GM21367 (cell line): ENCODE results near the gene LPAR3.
A peak's percentile ranks its signal among the peaks of the same experiment; 100 is the strongest.

Source experiments
- ATAC-seq: cut with Tn5 transposase; IDR thresholded peaks from one replicate; pipeline ENCODE4 v1.9.1; 2021; ENCODE audit not compliant: unreplicated experiment

Gene LPAR3

GRCh38 chr1:84859866-84860265 is 33.1 kb downstream of the LPAR3 start:
- ATAC-seq: no peak

GRCh38 chr1:84857906-84858305 is 35.1 kb downstream of the LPAR3 start:
- no peak for ATAC-seq

DNA sequence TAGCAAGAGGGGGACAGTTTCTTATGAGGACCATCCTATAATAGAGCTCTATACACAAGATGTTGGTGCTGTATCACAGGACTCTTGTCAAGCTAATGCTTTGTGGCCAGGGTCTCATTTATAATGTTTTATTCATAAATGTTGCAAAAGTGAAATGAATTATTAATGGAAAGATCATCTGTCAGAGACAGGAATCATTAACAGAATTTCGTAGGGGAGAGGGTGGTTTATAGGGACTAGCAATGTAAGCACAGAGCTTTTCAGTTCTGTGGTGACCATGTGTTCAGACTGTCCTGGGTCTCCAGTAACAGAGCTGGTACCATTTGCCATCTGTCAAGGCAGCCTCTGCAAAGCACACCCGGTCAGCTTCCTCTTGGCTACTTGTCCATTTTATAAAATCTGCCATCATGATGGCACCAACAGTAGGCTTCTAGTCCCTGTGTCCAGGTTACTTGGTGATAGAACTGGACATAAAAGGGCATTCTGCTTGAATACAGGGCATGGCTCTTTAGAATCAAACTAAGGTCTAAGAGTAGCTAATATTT is 36.2 kb downstream of the LPAR3 start:
- ATAC-seq: no peak

DNA sequence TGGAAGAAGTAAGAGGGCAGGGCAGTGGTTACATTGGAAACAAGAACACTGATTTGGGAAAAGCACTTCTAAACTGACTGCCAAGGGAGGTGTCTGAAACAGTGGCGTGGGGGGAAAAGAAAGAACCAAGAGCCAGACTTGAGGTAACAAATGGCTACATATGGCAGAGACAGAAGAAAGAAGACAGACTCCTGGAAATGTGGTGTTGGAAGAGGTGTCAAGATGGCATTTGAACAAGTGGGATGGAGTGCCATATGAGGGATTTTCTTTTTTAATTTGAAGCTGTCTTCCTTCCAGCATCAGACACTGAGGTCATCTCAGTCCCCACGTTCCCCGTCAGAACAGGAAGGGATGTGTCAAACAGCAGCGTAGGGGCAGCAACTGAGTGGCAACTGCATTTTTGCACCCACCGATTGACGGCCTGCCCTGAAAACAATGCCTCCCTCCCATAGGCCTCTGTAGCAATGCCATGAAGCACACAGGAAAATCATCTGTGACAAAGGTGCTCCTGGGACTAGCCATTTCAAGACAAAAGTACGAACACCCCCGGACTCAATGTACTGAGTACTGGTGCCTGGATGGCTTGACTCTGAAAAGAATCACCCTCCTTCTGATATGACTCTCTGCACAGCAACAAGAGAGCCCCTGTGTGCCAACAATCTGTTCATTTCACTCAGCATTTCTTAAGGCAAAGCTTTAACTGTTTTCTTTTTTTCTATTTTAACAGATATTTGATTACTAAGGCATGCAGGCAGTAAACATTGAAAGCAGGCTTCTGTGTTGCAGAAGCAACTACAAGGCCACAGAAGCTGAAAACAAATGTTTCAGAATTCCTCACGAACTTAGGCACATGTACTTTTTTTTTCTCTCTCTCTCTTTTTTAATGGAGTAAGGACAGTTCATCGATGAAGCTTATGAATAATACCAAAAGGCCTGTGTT is 37.0 kb downstream of the LPAR3 start:
- ATAC-seq: no peak

DNA sequence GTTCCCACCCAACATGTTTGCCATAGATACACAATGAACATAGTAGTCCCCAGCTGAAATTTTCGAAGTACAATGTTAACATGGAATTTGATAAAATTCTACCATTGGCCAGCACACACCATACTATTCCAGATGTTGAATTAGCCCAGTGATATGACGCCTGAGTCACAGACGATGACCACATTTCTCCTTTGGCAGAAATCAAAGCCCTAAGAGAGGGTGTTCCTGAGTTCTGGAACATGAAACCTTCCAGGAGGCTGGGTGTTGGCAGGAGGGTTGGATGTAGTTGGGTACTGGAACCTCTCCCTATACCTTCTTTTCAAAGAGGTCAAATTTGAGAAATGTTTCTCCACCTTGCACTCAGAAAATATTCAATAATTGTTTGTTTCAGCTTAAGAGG is 37.8 kb downstream of the LPAR3 start:
- ATAC-seq: no peak

- peak; percentile 96 for ATAC-seq
These were observed 39.0 kb downstream of the LPAR3 start for GRCh38 chr1:84853741-84854721.

DNA sequence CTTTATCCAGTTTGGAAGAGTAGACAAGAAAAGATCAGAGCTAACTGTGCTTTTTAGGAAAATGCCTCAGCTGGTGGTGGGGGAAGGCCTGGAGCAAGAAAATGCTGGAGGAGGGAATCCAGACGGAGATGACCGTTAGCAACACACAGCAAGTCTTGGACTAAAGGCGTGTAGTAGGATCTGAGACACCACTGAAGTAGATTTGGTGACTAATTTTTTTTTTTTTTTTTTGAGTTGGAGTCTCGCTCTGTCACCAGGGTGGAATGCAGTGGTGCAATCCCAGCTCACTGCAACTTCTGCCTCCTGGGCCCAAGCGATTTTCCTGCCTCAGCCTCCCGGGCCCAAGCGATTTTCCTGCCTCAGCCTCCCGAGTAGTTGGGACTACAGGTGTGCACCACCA is 41.2 kb downstream of the LPAR3 start:
- no peak for ATAC-seq

GRCh38 chr1:84849357-84849975 is 43.5 kb downstream of the LPAR3 start:
- ATAC-seq: no peak

DNA sequence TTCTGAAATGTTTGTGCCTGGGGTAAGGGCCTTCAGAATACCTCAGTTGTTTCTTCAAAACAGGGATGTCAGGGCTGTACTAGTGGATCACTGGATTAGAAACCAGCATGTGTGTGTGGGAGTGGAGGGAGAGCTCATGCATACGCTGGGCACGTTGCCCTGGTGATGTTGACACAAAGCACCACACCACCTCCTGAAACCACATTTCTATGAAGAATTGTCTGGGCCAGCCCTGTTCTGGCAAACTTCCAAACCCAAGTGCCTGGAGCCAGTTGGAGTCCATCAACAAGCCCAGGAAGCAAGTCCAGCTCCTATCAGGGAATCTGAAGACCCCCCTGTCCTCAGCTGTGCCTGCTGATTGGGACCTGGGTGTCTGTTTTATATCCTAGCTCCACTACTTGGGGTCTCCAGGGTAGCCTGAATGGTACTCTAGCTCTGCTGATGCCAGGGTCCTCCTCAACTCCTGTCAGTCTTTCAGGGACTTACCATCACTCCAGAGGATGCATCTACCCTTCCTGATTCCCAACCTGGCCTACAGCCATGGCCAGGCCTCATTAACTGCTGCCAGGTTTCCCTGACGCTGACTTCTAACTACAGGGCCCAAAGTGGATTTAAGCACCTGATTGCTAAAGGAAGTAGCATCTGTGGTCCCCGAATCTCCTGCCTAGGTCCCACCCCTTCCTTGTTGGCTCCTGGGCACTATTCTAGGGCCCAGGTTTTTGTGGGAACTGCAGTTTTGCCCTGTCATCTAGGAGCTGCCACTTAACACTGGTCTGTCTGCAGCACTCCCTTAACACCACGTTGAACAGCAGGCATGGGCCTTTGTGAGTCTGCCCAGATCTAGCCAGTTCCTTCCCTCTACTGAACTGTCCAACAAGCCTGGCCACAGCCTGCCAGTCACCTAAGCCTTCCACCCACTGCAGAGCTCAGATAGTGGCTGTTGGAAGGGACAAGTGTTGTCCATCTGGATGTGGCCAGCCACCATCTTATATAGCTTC is 45.5 kb downstream of the LPAR3 start:
- ATAC-seq: peak; percentile 59

GRCh38 chr1:84846387-84846786 is 46.6 kb downstream of the LPAR3 start:
- ATAC-seq: no peak

- no peak for ATAC-seq
These were observed 47.6 kb downstream of the LPAR3 start for GRCh38 chr1:84845357-84845756.

GRCh38 chr1:84844094-84844493 is 48.9 kb downstream of the LPAR3 start:
- ATAC-seq: no peak

GRCh38 chr1:84842748-84843231 is 50.2 kb downstream of the LPAR3 start:
- ATAC-seq: no peak

DNA sequence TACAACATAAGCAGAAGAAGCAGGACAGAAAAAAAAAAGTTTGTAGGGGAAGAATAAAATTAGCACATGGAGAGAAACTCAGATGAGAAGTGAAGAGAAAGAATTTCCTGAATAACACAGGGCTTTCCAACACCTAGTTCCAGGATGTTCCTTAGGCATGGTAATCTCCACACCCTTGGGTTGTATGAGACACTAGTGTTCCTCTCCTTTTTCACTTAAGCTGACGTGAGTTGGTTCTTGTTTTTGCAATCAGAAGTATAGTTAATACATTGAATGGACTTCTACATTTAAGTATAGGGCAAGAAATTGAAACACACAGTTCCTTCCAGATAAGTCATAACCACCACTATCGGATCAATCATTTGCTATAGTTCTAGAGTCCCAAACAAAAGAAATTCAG is 51.0 kb downstream of the LPAR3 start:
- no peak for ATAC-seq

DNA sequence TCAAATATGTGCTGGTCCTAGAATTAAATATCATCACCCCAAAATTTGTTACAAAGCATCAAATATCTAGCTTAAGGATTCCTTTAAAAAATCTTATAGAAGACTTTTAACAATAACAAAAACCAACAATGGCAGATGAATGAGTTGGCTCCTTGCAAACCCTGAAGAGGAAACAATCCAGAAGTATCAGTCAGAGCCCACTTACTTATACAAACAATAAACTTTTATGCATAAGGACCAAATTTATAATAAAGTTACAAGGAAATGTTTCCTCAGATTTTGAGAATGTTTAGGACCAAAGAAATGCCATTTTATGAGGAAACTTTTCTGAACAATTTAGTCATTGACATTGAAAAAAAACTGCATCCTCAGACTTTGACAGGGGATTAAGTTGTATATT is 52.7 kb downstream of the LPAR3 start:
- no peak for ATAC-seq

DNA sequence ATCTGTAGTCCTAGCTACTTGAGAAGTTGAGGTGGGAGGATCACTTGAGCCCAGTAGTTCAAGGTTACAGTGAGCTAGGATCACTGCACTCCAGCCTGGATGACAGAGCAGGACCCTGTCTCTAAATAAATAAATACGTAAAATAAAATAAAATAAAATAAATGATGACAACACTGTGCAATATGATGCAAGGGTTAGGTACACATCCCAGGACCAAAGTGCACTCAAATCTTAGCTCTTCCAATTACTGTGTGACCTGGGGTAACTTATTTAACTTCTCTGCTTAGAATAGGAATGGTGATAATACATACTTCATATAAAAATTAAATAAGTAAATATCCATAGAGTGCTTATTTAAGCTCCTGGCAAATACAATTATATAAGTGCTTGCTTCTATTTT is 53.5 kb downstream of the LPAR3 start:
- no peak for ATAC-seq

GRCh38 chr1:84836145-84836544 is 56.9 kb downstream of the LPAR3 start:
- no peak for ATAC-seq

GRCh38 chr1:84835169-84835568 is 57.8 kb downstream of the LPAR3 start:
- ATAC-seq: no peak

DNA sequence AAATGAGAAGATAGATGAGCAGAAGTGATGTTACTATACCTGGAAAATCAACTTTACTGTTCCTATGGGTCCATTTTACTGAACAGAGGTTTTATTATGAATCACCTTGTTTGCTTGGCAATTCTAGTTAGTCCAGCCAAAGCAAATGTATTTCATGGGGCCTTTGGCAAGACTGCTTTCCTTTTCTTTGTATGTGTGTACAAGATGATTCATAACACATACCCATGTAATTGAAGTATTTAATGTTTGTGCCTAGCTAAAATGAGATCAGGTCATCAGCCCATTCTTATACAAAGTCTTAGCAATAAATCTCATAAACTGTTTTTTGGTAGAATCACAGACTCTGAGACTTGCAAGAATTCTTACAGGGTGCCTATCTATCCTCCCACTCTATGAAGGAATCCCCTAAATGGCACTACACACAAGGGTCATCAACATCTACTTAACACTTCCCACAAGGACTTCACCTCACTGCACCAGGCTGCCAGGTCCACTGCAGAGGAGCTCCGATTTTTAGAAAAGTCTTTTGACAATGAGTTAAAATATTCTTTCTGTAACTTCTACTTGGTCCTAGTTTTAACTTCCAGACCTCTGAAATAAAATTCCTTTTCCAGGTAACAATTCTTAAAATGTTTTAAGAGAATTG is 58.5 kb downstream of the LPAR3 start:
- no peak for ATAC-seq
